Brain microvascular endothelial cell (primary cell): ENCODE results near the gene CGB1.
"Not testable (repeated sequence)": the region's sequence is repeated elsewhere in the genome, so short reads cannot be mapped to it uniquely, and the experiment has no call there.

ENCODE experiments used
- DNase-seq: peaks from one replicate; pipeline ENCODE4 v3.0.0-alpha.2; 2020
- H3K27ac ChIP-seq: fragments of 250-450 bp; sonication (Bioruptor Pico); 2 replicates; pipeline ENCODE4 v1.5.1; 2020; ENCODE audit warnings: mild to moderate bottlenecking, moderate library complexity
- H3K27me3 ChIP-seq: fragments of 250-450 bp; sonication (Bioruptor Pico); replicated peaks from 2 replicates; pipeline ENCODE4 v1.5.1; 2020; ENCODE audit warnings: mild to moderate bottlenecking
- H3K36me3 ChIP-seq: fragments of 250-450 bp; sonication (Bioruptor Pico); replicated peaks from 2 replicates; pipeline ENCODE4 v1.5.1; 2020; ENCODE audit warnings: mild to moderate bottlenecking
- H3K4me3 ChIP-seq: 2 replicates; pipeline ENCODE4 v1.5.1; 2011; ENCODE audit warnings: low read depth, mild to moderate bottlenecking, control low read depth, low read length, moderate library complexity
- in situ Hi-C: cut with HindIII; loops from 2 replicates; pipeline ENCODE4 v1.10.0; 2017; ENCODE audit warnings: low sequenced_read_pairs, low pct_ligation_motif_present
- TF ChIP-seq, protein P1 (sequence below): IDR thresholded peaks from 2 replicates; pipeline ENCODE4 v1.5.1; 2011; ENCODE audit warnings: low read depth, mild to moderate bottlenecking, moderate library complexity, low read length, control low read depth, inconsistent platforms; ENCODE audit errors: missing control alignments

The CGB1 gene

DNA sequence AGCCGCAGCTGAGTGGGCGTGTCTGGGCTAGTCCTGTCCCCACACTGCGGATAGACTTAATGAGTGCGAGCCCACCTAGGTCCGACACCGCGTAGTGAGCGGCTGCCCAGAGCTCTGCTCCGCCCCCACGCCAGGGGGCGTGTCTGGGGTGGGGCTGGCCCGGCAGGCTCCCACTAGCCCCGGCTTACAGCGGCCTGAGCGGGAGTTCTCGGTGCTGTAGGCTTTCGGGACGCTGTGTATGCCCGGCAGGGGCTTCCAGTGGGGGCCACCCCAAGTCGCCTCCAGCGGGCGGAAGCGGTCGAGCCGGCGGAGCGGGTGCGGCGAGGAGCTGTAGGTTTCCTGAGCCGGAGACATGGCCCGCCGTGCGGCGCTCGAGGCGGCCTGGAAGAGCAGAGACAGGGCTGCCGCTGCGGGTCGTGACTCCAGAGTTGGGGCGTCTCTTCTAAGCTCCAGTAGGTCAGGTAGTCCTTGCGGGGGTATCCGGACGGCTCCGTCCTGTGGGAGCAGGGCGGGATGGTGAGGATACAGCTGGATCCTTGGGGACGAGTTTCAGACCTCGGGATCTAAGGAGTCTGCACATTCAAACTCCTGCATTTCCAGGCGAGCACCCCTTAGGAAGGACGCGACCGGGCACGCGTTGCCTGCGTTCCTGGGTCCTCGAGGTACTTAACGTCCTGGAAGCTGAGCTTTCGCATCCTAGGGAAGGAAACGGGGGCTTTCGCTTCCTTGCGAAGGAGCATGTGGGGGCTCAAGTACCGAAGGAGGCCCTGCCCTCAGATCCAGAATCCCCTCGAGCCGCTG is 19.6 kb upstream of the CGB1 start:
- no peaks in the 10 kb centered on the region for H3K36me3 ChIP-seq
- no peak overlapping the region for H3K27ac ChIP-seq
- TF ChIP-seq, protein P1, sequence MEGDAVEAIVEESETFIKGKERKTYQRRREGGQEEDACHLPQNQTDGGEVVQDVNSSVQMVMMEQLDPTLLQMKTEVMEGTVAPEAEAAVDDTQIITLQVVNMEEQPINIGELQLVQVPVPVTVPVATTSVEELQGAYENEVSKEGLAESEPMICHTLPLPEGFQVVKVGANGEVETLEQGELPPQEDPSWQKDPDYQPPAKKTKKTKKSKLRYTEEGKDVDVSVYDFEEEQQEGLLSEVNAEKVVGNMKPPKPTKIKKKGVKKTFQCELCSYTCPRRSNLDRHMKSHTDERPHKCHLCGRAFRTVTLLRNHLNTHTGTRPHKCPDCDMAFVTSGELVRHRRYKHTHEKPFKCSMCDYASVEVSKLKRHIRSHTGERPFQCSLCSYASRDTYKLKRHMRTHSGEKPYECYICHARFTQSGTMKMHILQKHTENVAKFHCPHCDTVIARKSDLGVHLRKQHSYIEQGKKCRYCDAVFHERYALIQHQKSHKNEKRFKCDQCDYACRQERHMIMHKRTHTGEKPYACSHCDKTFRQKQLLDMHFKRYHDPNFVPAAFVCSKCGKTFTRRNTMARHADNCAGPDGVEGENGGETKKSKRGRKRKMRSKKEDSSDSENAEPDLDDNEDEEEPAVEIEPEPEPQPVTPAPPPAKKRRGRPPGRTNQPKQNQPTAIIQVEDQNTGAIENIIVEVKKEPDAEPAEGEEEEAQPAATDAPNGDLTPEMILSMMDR, result peak; percentile 38
- peak; percentile 9 for DNase-seq
- peak overlapping the region; percentile 64 for H3K4me3 ChIP-seq
- no peaks in the 10 kb centered on the region for H3K27me3 ChIP-seq
- in situ Hi-C loops, result no loop called here

DNA sequence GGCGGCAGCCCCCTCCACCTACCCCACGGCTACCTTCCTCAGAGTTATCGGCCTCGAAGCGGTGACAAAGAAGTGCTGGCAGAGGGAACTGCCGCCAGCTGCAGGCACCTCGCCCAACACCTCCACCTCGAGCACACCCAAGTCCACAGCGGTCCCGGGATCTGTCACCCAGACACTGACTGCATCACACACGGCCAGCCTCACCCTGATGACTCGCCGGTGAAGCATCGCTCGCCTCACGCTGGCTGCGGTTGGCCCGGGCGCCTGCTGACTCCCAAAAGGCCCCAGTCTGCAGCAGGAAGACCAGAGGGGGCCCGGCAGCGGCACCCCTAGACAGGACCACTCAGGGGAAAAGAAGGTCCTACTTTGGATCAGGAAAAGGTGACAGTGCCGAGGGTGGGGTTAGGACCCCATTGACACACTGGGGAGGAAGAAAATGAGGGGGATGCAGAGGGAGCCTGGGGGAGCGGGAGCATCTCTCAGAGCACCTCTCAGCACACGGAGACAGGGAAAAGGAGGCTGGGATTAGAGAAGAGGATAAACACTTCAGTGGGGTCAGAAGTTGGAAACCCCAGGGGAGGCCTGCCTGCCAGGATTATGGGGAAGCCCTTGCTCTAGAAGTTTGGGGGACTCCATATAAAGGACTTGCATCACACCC is 13.8 kb upstream of the CGB1 start:
- peak; percentile 76 for DNase-seq
- H3K27me3 ChIP-seq, H3K27ac ChIP-seq, H3K36me3 ChIP-seq, H3K4me3 ChIP-seq, in situ Hi-C loops: not testable (repeated sequence)

DNA sequence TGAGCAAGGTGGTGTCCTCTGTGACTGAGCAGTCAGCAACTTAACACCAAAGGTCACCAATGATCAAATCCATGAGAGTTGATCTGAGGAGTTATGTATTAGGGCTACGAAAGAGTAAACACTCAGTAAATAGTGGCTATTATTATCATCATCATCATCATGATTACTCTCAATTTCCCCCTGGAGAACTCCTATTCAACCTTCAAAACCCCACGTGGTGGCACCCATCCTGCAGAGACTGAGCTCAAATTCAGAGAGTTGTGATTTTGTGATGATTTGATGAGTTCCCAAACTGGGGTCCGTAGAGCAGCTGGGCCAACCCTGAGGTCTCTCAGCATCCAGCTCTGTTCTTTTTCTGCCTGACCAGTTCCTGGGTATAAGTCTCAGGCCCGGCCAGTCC is 13.1 kb upstream of the CGB1 start:
- H3K27ac ChIP-seq, in situ Hi-C loops, H3K27me3 ChIP-seq, H3K36me3 ChIP-seq, H3K4me3 ChIP-seq, DNase-seq: not testable (repeated sequence)

DNA sequence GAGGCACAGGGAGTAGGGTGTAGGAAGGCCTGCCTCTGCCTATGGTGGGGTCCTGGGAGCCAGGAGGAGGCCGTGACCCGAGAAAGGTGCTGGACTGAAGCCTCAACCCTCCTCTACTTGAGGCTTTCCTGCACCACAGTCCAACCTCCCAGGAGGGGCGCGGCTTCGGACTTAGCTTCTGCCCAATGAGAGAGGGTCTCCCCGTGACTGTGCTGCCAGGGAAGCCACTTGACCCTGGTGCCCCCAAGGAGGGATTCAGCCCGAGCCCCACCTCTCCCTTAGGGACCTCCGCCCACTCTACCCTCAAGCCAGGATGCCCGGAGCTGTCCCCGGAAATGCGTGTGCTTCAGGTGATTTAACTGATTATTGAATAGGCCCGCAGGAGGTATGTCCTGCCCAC is 12.3 kb upstream of the CGB1 start, which contains the start of gene CGB8:
Gene CGB8 (minus strand): TSS at position 101 of the 400 bp plus-strand sequence. CDS start 372 bp downstream, outside the sequence.
- in situ Hi-C loops, H3K27me3 ChIP-seq, H3K36me3 ChIP-seq, DNase-seq, H3K27ac ChIP-seq, H3K4me3 ChIP-seq: not testable (repeated sequence)

DNA sequence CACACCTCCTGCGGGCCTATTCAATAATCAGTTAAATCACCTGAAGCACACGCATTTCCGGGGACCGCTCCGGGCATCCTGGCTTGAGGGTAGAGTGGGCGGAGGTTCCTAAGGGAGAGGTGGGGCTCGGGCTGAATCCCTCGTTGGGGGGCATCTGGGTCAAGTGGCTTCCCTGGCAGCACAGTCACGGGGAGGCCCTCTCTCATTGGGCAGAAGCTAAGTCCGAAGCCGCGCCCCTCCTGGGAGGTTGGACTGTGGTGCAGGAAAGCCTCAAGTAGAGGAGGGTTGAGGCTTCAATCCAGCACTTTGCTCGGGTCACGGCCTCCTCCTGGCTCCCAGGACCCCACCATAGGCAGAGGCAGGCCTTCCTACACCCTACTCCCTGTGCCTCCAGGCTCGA is 6.9 kb upstream of the CGB1 start, which contains the start of gene CGB5:
Gene CGB5 (plus strand): TSS at position 301 of the 400 bp plus-strand sequence. CDS start 362 bp downstream, outside the sequence.
- in situ Hi-C loops, result not testable (repeated sequence)

DNA sequence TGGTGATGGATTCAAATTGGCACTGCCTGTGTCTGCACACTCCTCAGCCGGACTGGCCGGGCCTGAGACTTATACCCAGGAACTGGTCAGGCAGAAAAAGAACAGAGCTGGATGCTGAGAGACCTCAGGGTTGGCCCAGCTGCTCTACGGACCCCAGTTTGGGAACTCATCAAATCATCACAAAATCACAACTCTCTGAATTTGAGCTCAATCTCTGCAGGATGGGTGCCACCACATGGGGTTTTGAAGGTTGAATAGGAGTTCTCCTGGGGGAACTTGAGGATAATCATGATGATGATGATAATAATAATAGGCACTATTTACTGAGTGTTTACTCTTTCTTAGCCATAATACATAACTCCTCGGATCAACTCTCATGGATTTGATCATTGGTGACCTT is 6.0 kb upstream of the CGB1 start:
- H3K27me3 ChIP-seq, in situ Hi-C loops, H3K4me3 ChIP-seq, H3K36me3 ChIP-seq, DNase-seq, H3K27ac ChIP-seq: not testable (repeated sequence)

More for the DNA sequence above, 6.9 kb upstream of the CGB1 start, which contains the start of gene CGB5:
- not testable (repeated sequence) for H3K27me3 ChIP-seq, H3K27ac ChIP-seq, H3K4me3 ChIP-seq, H3K36me3 ChIP-seq, DNase-seq

DNA sequence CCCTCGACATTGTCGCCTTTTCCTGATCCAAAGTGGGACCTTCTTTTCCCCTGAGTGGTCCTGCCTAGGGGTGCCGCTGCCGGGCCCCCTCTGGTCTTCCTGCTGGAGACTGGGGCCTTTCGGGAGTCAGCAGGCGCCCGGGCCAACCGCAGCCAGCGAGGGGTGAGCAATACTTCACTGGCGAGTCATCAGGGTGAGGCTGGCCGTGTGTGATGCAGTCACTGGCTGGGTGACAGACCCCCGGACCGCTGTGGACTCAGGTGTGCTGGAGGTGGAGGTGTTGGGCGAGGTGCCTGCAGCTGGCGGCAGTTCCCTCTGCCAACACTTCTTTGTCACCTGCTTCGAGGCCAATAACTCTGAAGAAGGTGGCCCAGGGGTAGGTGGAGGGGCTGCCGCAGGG is 5.5 kb upstream of the CGB1 start:
- peak; percentile 47 for DNase-seq
- no peaks in the 10 kb centered on the region for H3K36me3 ChIP-seq
- no peak overlapping the region for H3K4me3 ChIP-seq
- in situ Hi-C loops, result no loop called here
- no peak overlapping the region for H3K27ac ChIP-seq
- TF ChIP-seq, protein P1, result no peak
- H3K27me3 ChIP-seq, result no peaks in the 10 kb centered on the region

DNA sequence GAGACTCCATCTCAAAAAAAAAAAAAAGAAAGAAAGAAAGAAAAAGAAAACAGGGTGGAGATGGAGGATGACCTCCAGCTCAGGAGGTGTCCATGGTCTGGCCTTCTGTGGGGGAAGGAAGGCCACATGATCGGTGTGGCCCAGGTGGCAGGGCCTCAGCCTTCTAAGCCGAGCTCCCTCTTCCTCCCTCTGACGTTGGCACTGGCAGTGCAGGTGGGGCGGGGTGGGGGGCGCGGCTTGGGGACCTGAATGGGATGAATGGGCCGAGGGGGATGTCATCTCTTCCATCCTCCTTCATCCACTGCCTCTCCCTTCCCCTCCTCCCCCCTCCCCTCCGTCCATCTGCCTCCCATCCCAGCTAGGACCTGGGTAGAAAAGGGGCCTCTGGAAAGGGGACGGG is 3.0 kb upstream of the CGB1 start:
- in situ Hi-C loops, DNase-seq, H3K27ac ChIP-seq, H3K36me3 ChIP-seq, H3K27me3 ChIP-seq, H3K4me3 ChIP-seq: not testable (repeated sequence)

DNA sequence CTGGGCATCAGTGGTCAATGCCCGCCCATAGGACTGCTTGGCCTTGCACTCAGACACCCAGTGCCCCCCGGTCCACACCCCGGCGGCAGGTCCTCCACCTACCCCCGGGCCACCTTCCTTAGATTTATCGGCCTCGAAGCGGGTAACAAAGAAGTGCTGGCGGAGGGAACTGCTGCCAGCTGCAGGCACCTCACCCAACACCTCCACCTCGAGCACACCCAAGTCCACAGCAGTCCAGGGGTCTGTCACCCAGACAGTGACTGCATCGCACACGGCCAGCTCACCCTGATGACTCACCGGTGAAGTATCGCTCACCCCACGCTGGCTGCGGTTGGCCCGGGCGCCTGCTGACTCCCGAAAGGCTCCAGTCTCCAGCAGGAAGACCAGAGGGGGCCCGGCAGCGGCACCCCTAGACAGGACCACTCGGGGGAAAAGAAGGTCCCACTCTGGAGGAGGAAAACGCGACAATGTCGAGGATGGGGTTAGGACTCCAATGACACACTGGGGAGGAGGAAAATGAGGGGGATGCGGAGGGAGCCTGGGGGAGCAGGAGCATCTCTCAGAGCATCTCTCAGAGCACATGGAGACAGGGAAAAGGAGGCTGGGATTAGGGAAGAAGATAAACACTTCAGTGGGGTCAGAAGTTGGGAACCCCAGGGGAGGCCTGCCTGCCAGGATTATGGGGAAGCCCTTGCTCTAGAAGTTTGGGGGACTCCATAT is 2.0 kb upstream of the CGB1 start:
- H3K27ac ChIP-seq, result peak overlapping the region; percentile 31
- H3K4me3 ChIP-seq, H3K36me3 ChIP-seq, in situ Hi-C loops, H3K27me3 ChIP-seq: not testable (repeated sequence)
- peak; percentile 72 for DNase-seq

DNA sequence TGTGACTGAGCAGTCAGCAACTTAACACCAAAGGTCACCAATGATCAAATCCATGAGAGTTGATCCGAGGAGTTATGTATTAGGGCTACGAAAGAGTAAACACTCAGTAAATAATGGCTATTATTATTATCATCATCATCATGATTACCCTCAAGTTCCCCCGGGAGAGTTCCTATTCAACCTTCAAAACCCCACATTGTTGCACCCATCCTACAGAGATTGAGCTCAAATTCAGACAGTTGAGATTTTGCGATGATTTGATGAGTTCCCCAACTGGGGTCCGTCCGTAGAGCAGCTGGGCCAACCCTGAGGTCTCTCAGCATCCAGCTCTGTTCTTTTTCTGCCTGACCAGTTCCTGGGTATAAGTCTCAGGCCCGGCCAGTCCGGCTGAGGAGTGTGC is 1.4 kb upstream of the CGB1 start:
- H3K27me3 ChIP-seq, H3K36me3 ChIP-seq, H3K27ac ChIP-seq, in situ Hi-C loops, DNase-seq, H3K4me3 ChIP-seq: not testable (repeated sequence)
